CD4-positive, alpha-beta T cell treated with Interleukin-2 at 100 ng/mL for 4 hours (primary cell): Measurements from ENCODE around the gene KDM4C.
"Not testable (repeated sequence)": the region's sequence is repeated elsewhere in the genome, so short reads cannot be mapped to it uniquely, and the experiment has no call there.

ENCODE experiments used
- DNase-seq: peaks from one replicate; pipeline ENCODE4 v3.0.0-alpha.2; 2020; ENCODE audit warnings: low spot score

KDM4C gene

DNA sequence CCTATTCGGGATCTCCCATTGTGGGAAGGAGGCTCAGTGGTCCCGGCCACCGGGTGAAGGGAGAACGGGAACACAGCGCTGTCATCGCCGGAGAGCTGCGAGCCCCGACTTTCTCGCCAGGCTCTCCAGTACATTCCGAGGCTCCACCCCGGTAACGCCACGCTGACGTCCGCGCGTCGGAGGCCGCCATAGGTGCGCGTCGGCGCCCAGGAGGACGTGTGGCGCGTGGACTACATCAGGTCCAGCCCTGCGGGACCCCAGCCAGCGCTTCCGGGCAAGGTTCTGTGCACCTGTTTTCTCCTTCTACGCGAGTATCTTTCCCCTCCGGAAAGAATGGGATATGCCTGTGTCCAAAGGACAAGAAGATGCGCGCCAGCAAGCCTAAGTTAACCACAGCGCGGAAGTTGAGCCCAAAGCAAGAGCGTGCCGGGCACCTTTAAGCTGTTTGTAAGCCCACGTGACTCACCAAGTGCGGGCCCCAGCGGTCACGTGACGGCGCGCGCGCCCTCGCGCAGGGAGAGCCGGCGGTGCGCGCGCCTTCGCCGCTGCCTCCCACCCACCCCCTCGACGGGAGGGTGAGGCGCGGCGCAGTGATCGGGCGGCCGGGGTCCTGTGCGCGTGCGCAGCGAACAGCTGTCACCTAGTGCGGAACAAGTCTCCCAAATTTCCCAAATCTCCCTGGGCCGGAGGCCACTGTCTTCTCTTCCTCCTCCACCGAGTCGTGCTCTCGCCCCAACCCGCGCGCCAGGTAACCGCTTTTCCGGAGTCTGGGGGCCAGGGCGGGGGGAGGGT, at the start of gene KDM4C:
Gene KDM4C (plus strand): TSS at position 518 of the 792 bp plus-strand sequence. CDS start 35,016 bp downstream, outside the sequence.
- peak; percentile 93 for DNase-seq

DNA sequence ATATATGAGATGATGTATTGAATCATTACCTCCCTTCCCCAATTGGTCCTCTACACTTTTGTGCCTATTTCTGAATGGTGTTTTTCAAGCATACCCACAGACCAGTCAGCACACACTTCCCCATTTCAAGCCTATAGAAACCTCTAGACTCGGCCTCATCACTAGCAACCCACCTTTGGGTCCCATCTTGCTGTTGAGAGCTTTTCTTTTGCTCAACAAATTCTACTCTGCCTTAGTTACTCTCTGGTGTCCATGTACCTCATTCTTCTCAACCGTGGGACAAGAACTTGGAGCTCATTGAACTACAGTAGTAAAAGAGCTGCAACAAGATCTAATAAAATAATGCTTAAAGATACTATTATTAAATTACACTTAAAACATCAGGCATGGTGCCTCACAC, 49.0 kb upstream of the KDM4C start:
- no peak for DNase-seq

DNA sequence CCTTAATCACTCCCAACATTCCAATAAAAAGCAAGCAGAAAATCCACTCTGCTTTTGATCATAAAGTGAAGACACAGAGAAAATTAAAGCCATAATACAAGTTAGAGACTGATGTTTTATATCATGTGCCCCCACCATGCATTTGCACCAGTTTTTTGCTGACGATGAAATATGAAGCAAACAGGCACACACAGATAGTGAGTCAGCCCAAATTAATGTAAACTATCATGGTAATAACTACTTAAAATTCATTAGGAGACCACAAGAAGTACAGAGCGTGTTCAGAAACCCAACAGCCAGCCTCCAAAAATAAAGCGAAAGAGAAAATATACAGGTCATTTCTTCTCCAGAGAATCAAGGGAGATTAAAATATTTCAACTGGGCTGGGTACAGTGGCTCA, 46.4 kb upstream of the KDM4C start:
- DNase-seq = no peak

DNA sequence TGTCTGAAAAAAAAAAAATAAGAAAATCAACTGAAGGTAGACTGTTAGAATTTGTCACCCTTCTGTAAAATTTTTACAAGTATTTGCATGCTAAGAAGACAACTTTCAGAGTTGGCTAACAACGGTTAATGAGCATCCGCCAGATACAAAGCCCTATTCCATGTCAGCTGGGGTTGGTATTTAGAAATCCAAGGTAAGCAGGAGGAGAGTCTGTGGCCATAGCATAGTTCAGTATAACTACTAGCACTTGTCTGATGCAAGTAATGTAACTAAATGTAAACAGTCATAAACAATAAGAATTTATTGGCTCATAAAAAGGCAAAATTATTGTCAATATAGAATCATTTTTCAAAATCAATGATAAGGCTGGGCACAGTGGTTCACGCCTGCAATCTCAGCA, 45.7 kb upstream of the KDM4C start:
- no peak for DNase-seq

GRCh38 chr9:6714176-6714575, 43.6 kb upstream of the KDM4C start:
- no peak for DNase-seq

- DNase-seq = not testable (repeated sequence)
Measured at GRCh38 chr9:6715153-6715754, 42.5 kb upstream of the KDM4C start.

GRCh38 chr9:6715755-6716643, 41.8 kb upstream of the KDM4C start:
- peak; percentile 68 for DNase-seq

DNA sequence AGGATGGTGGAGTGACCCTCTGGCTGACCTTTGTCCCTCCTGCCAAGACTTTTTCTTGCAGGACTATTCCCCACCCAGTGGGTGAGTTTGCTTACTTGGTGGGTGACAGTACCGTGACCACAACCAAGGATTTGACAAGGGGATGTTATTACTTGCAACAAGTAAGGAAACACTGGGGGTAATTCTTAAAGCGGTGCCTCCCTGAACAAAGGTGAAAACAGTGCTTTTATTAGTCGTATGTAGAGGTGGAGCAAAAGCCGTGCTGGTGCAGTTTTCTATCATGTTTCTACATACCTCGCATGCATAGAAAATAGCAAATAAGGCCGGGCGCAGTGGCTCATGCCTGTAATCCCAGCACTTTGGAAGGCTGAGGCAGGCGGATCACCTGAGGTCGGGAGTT, 41.0 kb upstream of the KDM4C start:
- DNase-seq = no peak

DNA sequence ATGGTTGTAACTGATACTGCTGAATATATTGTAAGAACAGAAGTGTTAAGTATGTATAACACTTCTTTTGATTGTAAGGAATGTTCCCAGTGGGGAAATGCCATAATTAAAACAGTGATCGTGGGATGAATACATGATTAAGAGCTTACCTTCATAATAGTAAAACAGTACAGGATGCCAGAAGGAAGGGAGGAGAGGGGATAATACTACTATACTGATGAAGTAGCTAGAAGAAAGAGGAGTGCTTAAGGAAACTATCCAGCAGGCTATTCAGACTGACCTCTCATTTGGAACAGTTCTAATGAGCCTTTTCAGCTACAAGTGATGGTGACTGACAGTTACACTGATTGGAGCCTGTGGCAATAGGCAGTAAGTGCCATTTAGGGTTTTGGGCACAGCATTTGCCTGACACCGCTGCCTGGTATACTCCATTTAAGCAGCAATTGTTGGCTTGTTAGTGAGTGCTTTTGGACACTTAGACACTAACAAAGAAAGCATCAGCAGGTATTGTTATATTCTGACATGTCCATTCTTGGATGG, 33.8 kb upstream of the KDM4C start:
- DNase-seq = no peak

- DNase-seq = no peak
Measured at GRCh38 chr9:6733257-6733656, 24.5 kb upstream of the KDM4C start.

GRCh38 chr9:6733831-6734230, 23.9 kb upstream of the KDM4C start:
- DNase-seq = no peak

DNA sequence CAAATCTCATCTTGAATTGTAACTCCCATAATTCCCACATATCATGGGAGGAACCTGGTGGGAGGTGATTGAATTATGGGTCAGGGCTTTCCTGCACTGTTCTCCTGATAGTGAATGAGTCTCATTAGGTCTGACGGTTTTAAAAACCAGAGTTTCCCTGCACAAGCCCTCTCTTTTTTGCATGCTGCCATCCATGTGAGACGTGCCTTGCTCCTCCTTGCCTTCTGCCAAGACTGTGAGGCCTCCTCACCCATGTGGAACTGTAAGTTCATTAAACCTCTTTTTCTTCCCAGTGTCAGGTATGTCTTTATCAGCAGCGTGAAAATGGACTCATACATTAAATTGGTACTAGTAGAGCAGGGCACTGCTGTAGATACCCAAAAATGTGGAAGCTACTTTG, 22.4 kb upstream of the KDM4C start:
- DNase-seq = no peak

- DNase-seq = no peak
Measured at GRCh38 chr9:6739218-6739617, 18.6 kb upstream of the KDM4C start.

DNA sequence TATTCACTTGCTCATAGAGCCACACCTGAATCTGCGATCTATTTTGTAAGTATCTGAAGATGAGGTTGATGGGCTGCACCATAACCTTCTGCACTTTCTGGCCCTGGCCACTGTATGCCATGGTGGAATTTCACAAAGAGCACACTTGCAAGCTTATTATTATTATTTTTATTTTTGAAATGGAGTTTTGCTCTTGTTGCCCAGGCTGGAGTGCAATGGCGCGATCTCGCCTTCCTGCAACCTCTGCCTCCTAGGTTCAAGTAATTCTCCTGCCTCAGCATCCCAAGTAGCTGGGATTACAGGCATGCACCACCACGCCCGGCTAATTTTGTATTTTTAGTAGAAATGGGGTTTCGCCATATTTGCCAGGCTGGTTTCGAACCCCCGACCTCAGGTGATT, 8.9 kb upstream of the KDM4C start:
- not testable (repeated sequence) for DNase-seq

DNA sequence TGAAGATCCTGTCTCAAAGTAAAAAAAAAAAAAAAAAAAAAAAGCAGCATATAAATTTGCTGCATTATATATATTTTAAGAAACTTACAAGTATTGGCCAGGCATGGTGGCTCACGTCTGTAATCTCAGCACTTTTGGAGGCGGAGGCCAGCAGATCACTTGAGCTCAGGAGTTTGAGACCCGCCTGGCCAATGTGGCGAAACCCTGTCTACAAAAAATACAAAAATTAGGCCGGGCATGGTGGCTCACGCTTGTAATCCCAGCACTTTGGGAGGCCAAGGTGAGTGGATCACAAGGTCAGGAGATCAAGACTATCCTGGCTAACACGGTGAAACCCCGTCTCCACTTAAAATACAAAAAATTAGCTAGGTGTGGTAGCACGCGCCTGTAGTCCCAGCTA, 2.9 kb upstream of the KDM4C start:
- DNase-seq = not testable (repeated sequence)

DNA sequence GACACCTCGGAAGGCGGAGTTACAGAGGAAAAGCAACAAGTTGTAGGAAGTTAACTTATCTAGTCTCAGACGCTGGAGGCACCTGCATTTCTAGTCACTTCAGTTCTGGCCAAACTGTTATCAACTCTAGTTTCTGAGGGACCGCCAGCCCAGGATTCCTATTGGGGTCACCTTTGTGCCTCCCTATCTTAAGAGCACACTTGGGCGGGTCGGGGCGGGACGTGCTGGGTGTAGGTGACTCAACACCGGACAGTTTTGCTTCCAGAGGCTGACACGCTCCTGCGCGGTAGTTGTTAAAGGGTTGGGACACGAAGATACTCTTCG, 679 bp upstream of the KDM4C start:
- peak; percentile 73 for DNase-seq

DNA sequence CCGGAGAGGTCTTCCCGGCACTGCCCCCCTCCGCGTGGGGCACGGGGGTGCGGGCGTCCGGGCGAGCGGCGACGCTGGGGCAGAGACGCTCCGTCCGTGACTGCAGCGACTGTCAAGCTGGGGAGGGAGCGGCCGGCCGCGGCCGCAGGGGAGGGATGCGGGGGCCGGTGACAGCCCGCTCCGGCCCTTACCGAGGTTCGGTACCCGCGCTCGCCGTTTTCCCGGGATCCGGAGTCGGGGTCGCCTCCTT, 400 bp downstream of the KDM4C start:
- no peak for DNase-seq

DNA sequence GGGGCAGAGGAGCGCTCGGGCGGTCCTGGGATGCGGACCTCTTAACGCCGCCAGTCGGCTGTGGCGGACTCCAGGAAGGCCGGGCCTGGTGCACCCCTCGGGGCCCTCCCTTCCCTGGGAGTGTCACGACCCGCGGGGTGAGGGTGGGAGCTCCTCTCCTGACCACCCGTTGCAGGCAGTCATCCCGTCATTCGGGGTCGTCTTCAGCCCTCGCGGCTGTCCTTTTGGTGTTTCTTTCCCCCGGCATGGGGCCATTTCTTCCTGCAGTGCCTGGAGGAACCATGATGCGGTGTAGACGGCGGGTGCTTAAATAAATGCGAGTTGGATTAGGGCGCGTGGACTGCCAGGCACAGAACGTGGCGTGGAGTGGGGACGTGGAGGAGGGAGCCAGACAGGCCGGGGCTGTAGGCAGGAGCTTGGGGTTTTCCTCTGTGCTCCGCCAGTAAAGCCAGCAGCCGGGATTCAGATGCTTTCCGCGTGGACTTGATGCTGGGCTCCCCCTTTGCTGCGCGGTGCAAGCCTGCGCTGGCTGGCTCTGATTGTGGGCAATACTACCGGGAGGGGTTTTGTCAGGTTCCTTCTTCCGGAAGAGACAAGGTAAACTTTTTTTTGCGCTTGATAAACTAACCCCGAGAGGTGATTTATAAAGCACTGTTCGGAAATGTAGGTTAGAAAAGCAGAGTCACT, 868 bp downstream of the KDM4C start:
- DNase-seq = no peak

DNA sequence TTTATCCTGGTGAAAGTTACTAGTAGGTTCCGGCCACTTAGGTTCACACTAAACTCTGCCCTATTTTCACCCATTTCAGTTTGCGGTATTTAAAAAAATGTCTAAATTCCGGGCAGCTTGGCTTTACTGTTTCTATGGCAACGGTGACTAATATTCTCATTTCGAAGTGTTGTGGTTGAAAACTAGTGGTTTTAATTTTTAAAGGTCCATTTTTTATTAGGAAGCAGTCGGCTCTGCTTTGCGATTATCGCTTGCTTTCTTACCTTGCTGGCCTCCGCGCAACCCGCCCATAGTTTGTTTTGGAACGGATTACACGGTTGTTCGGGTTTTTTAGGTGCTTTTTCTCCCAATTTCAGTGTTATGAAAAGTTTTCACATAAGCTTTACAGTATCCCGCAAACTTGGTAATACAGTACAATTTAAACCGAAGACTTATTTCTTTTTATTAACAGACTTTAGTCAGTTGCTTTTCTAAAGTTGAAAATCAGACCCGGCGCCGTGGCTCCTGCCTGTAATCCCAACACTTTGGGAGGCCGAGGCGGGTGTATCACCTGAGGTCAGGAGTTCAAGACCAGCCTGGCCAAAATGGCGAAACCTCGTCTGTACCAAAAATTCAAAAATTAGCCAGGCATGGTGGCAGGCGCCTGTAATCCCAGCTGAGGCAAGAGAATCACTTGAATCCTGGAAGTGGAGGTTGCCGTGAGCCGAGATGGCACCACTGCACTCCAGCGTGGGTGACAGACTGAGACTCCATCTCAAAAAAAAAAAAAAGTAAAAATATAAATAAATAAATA, 1.6 kb downstream of the KDM4C start:
- peak; percentile 88 for DNase-seq

- DNase-seq = no peak
Measured at GRCh38 chr9:6761306-6761705, 3.5 kb downstream of the KDM4C start.

DNA sequence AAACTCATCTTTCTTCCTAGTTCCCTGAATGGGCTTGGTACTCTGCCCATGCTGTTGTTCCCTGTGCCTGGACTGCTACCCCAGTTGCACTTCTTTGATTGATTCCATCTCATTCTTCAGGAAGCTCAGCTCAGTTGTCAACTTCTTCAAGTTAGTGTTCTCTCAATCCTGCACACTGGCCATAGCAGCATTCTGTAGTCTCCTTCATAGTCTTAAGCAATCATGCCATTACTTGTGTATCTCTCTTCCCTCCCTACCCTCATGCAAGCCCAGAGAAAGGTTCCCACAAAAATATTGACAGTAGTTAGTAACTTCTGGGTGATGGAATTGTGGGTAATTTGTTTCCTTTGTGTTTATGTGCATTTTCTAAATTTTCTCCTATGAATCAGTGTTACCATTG, 5.5 kb downstream of the KDM4C start:
- DNase-seq = no peak

DNA sequence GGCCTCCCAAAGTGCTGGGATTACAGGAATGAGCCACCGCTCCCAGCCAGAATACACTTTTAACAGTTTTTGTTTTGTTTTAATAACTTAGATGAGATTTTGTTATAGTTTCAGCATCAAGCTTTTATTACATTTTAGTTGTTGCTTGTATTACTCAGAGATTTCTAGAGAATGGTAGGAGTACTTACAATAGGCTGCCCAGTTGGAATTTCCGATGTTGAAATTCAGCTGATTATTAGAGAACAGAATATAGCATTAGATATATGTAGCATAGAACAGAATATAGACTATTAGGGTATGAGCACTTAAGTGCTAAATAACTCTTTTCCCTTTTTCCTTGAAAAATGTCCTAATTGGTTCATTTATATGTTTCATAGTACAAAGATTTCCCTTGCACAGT, 6.2 kb downstream of the KDM4C start:
- no peak for DNase-seq
